CD4-positive, alpha-beta T cell treated with Interleukin-15 for 1 hour (primary cell): Measurements from ENCODE around the gene HBP1.
"Not testable (repeated sequence)": the region's sequence is repeated elsewhere in the genome, so short reads cannot be mapped to it uniquely, and the experiment has no call there.

Experiments
- DNase-seq: peaks from one replicate; pipeline ENCODE4 v3.0.0-alpha.2; 2020

HBP1 gene

GRCh38 chr7:107186240-107186639, 17.4 kb downstream of the HBP1 start:
- no peak for DNase-seq

- DNase-seq = no peak
Observed at GRCh38 chr7:107187774-107188173, 19.0 kb downstream of the HBP1 start.

- DNase-seq = no peak
Observed at GRCh38 chr7:107190090-107190489, 21.3 kb downstream of the HBP1 start.

- DNase-seq = no peak
Observed at GRCh38 chr7:107194052-107194451, 25.2 kb downstream of the HBP1 start.

- no peak for DNase-seq
Observed at GRCh38 chr7:107196834-107197610, 28.2 kb downstream of the HBP1 start.

GRCh38 chr7:107201795-107202450, 33.1 kb downstream of the HBP1 start:
- no peak for DNase-seq

GRCh38 chr7:107203607-107204006, 34.8 kb downstream of the HBP1 start:
- no peak for DNase-seq

- DNase-seq = no peak
Observed at GRCh38 chr7:107206136-107206535, 37.3 kb downstream of the HBP1 start.

- no peak for DNase-seq
Observed at GRCh38 chr7:107206706-107207105, 37.9 kb downstream of the HBP1 start.

GRCh38 chr7:107207459-107207858, 38.7 kb downstream of the HBP1 start:
- no peak for DNase-seq

GRCh38 chr7:107208024-107208521, 39.3 kb downstream of the HBP1 start:
- DNase-seq = no peak

- DNase-seq = no peak
Observed at GRCh38 chr7:107208563-107208962, 39.8 kb downstream of the HBP1 start.

GRCh38 chr7:107209565-107209964, 40.8 kb downstream of the HBP1 start:
- DNase-seq = no peak

GRCh38 chr7:107210400-107210799, 41.6 kb downstream of the HBP1 start:
- DNase-seq = no peak

- DNase-seq = no peak
Observed at GRCh38 chr7:107212725-107213124, 43.9 kb downstream of the HBP1 start.

- DNase-seq = no peak
Observed at GRCh38 chr7:107213193-107213788, 44.5 kb downstream of the HBP1 start.

- no peak for DNase-seq
Observed at GRCh38 chr7:107213945-107214344, 45.1 kb downstream of the HBP1 start.

GRCh38 chr7:107219563-107220244, 50.9 kb downstream of the HBP1 start:
- DNase-seq = no peak

GRCh38 chr7:107220356-107220755, 51.6 kb downstream of the HBP1 start:
- no peak for DNase-seq

- DNase-seq = not testable (repeated sequence)
Observed at GRCh38 chr7:107220806-107221205, 52.0 kb downstream of the HBP1 start.

- no peak for DNase-seq
Observed at GRCh38 chr7:107224374-107225223, 55.8 kb downstream of the HBP1 start.

- no peak for DNase-seq
Observed at GRCh38 chr7:107228291-107228690, 59.5 kb downstream of the HBP1 start.
